Spleen (tissue), 13 donors: Measurements from ENCODE around the gene FBP1. TPM values are rescaled to one million over a fixed set of nuclear protein-coding genes. Genes with fewer than 3 reads are reported as not detected.

ENCODE experiments used
- DNase-seq: peaks from one replicate; pipeline ENCODE4 v3.0.0-alpha.2; 2020
- H3K27ac ChIP-seq, 8 donors: fragments of 200-600 bp; sonication (generic) in 7 of 8; 1 replicate in 4 of 8; 2 replicates in 4 of 8; pipeline versions ENCODE4 v1.5.0 to v1.8.0; 2016 to 2021; ENCODE audit warnings: inconsistent platforms in 4 of 8, mild to moderate bottlenecking in 4 of 8, moderate library complexity in 1 of 8
- H3K27me3 ChIP-seq, 7 donors: fragments of 200-600 bp; sonication (generic) in 6 of 7; replicated peaks in 1 of 7; 1 replicate in 4 of 7; 2 replicates in 3 of 7; pipeline versions ENCODE4 v1.5.0 to v1.8.0; 2016 to 2021; ENCODE audit warnings: inconsistent platforms in 3 of 7, mild to moderate bottlenecking in 1 of 7
- H3K36me3 ChIP-seq, 6 donors: fragments of 200-600 bp; sonication (generic) in 5 of 6; 1 replicate in 4 of 6; 2 replicates in 2 of 6; pipeline versions ENCODE4 v1.5.0 to v1.8.0; 2016 to 2021; ENCODE audit warnings: inconsistent platforms in 2 of 6
- H3K4me1 ChIP-seq, 6 donors: fragments of 200-600 bp; sonication (generic) in 5 of 6; 1 replicate in 3 of 6; 2 replicates in 3 of 6; pipeline versions ENCODE4 v1.5.0 to v1.8.0; 2016 to 2021; ENCODE audit warnings: inconsistent platforms in 3 of 6
- H3K4me3 ChIP-seq, 8 donors: fragments of 200-600 bp; sonication (generic) in 7 of 8; 1 replicate in 4 of 8; 2 replicates in 4 of 8; pipeline versions ENCODE4 v1.5.0 to v1.8.0; 2016 to 2021; ENCODE audit warnings: inconsistent platforms in 4 of 8, mild to moderate bottlenecking in 4 of 8, moderate library complexity in 2 of 8
- H3K9me3 ChIP-seq, 8 donors: fragments of 200-600 bp; sonication (generic) in 7 of 8; 1 replicate in 4 of 8; 2 replicates in 4 of 8; pipeline versions ENCODE4 v1.5.0 to v1.8.0; 2016 to 2021; ENCODE audit warnings: inconsistent platforms in 4 of 8
- CTCF ChIP-seq, 11 experiments: fragments of 200-600 bp in 7 of 11; fragments of 450-650 bp in 4 of 11; sonication (generic) in 4 of 11; IDR thresholded peaks in 8 of 11; conservative IDR thresholded peaks in 3 of 11; 1 replicate in 7 of 11; 2 replicates in 4 of 11; pipeline versions ENCODE4 v1.4.0 to v1.8.0; 2016 to 2021; ENCODE audit warnings: antibody characterized with exemption in 11 of 11, inconsistent platforms in 4 of 11, mild to moderate bottlenecking in 1 of 11
- POLR2A ChIP-seq, 3 donors: fragments of 450-650 bp; IDR thresholded peaks; one replicate each; pipeline ENCODE4 v1.5.1; 2017; ENCODE audit warnings: antibody characterized with exemption in 3 of 3, mild to moderate bottlenecking in 1 of 3
- POLR2AphosphoS5 ChIP-seq, 3 donors: sonication (generic); formaldehyde crosslinking; IDR thresholded peaks; one replicate each; pipeline ENCODE4 v1.5.1; 2017; ENCODE audit warnings: antibody characterized with exemption in 3 of 3
- WGBS, 5 donors: extraction: QIAGEN DNeasy Blood & Tissue Kit in 3 of 5; methylation state at CpG; one replicate each; pipeline versions ENCODE4 v1.1.5 to v1.1.7; 2013 to 2018; 5-methylcytosine and 5-hydroxymethylcytosine counted together
- intact Hi-C: fragments of 100-400 bp; cut with DNase I; formaldehyde crosslinking; loops from one replicate; pipeline ENCODE4 v1.15.0; 2023; ENCODE audit warnings: low total_unique reads
- long read RNA-seq, 2 donors: transcript quantifications; one replicate each; lab custom pipeline, GENCODE V29; 2026
- polyA plus RNA-seq, 3 donors: library from polyadenylated mRNA; stranded (reverse); fragments of 200-250 nt; gene quantifications; one replicate each; pipeline ENCODE4 v1.2.1, GENCODE V29; 2013
- total RNA-seq, 7 donors: library from RNA; depleted of rRNA in 3 of 7; stranded (reverse); fragments of >200 nt in 3 of 7; fragmentation: NEBNext Ultra II Directional in 4 of 7; extraction: Animal tissue kit (Norgen Biotek cat#: 25700) in 4 of 7; gene quantifications; one replicate each; pipeline versions ENCODE4 v1.1.0 to v1.2.1, GENCODE V29; 2016 to 2021
- donor health status: healthy with polysubstance abuse.
- donor health status: DM: no; HTN: no; CAD: no; lungs with moderate emphysema.
- donor health status: DM: no; HTN: no; CAD: no.
- donor health status: Bipolar disorder and iron deficiency.
- donor health status: healthy.
- donor health status: DM: no; HTN: no; CAD: no.
- donor health status: DM: yes; HTN: yes; CAD: no.

The FBP1 gene
- total RNA-seq (10 to 100 TPM in 6 of 7 donors, 1 to 10 TPM in 1; 9.4 to 22.3 (median 14.1) TPM), polyA plus RNA-seq (10 to 100 TPM in 1 of 3 donors, 1 to 10 TPM in 2; 7.9 to 57.4 (median 9.8) TPM)
- long read RNA-seq, donor 1, partial matches to known transcripts: 0 of 1 reads
- long read RNA-seq, donor 1, other reads (novel, unspliced or antisense): 0 of 1 reads
- long read RNA-seq, donor 2, partial matches to known transcripts: 0 of 1 reads
- long read RNA-seq, donor 2, other reads (novel, unspliced or antisense): 0 of 1 reads

GRCh38 chr9:94639061-94639998 is at the start of gene FBP1:
TSS of gene FBP1 (minus strand) at chr9:94639518. CDS start at chr9:94639310, 208 bp downstream.
- Histone ChIP-seq H3K27ac (peak within 1 kb of the TSS in 7 of 8 donors; percentile 54 to 87 (median 79)), H3K9me3 (no peaks in the 10 kb centered on the region), H3K27me3 (no peaks in the 10 kb centered on the region), H3K4me3 (peak within 1 kb of the TSS; percentile 57 to 89 (median 69)), H3K4me1 (peaks cover 0 to 37% (median 21%) of the 10 kb centered on the region in 6 donors), H3K36me3 (no peaks in the 10 kb centered on the region)
- peak; percentile 91 for DNase-seq
- TF ChIP-seq POLR2A (IDR thresholded peaks at IDR 0.05) (no peak), CTCF (IDR thresholded peaks at IDR 0.05 in 8 of 11, conservative IDR thresholded peaks at IDR 0.05 in 3 of 11) (no peak), POLR2AphosphoS5 (IDR thresholded peaks at IDR 0.05) (peak; percentile 69 to 82 (median 81))
- WGBS, 5 donors: 2 to 5% (median 4%) methylated on average over 19 to 79 of the region's 79 CpGs
- intact Hi-C loops: no loop called here

GRCh38 chr9:94687451-94687850 is 48.1 kb upstream of the FBP1 start:
- Histone ChIP-seq H3K27ac (no peak overlapping the region), H3K27me3 (no peaks in the 10 kb centered on the region), H3K36me3 (no peaks in the 10 kb centered on the region), H3K9me3 (no peaks in the 10 kb centered on the region), H3K4me1 (no peaks in the 10 kb centered on the region), H3K4me3 (no peak overlapping the region)
- no peak for TF ChIP-seq POLR2AphosphoS5 (IDR thresholded peaks at IDR 0.05)
- TF ChIP-seq POLR2A (IDR thresholded peaks at IDR 0.05): no peak
- TF ChIP-seq CTCF (IDR thresholded peaks at IDR 0.05 in 8 of 11, conservative IDR thresholded peaks at IDR 0.05 in 3 of 11): no peak
- intact Hi-C loops: no loop called here
- no peak for DNase-seq
- WGBS, 5 donors: 68 to 81% (median 71%) methylated on average over 2 of the region's 2 CpGs

DNA sequence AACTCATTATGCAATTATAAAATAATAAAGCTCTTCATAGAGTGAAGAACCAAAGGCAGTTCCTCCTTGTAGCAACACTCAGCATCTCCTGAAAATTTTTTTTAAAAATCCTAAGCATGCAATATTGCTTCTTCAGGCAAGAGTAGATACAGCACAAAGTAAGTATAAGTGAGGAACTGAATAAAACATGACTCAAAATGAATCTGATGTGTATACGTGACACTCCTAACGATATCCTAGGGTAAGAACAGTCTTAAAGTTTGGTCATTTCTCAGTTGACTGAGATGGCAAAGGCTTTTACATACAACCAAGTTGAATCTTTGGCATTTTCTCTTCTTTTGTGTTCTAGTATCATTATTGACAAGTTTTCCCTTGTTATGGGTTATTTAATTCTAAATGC is 46.0 kb upstream of the FBP1 start:
- H3K27me3 ChIP-seq: no peaks in the 10 kb centered on the region
- H3K4me3 ChIP-seq: no peak overlapping the region
- no peak for TF ChIP-seq CTCF (IDR thresholded peaks at IDR 0.05 in 8 of 11, conservative IDR thresholded peaks at IDR 0.05 in 3 of 11)
- no peak for TF ChIP-seq POLR2AphosphoS5 (IDR thresholded peaks at IDR 0.05)
- no peak for TF ChIP-seq POLR2A (IDR thresholded peaks at IDR 0.05)
- no peak for DNase-seq
- H3K27ac ChIP-seq: no peak overlapping the region
- 65 to 87% (median 80%) methylated on average over 2 of the region's 2 CpGs for WGBS, 5 donors
- H3K4me1 ChIP-seq: no peaks in the 10 kb centered on the region
- H3K9me3 ChIP-seq: no peaks in the 10 kb centered on the region
- intact Hi-C loops: no loop called here
- H3K36me3 ChIP-seq: no peaks in the 10 kb centered on the region

DNA sequence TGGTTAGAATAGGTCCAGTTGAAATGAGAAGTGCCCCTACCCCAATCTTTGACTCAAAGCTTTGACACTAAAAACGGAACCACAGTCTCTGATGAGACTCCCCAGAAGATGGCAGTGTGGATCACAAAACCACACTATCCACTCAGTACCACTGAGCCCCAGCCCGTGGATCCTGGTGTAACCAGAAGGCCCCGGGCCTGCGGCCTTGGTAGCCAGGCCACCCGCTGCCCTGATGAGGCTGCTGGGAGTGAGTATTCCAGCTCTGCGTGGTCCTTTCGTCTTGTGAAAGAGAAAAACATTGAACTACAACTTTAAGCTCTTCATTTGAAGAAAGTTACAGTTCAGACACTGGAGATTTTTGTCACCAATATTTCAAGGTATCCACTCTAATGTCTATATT is 42.2 kb upstream of the FBP1 start:
- H3K4me1 ChIP-seq: no peaks in the 10 kb centered on the region
- H3K9me3 ChIP-seq: no peaks in the 10 kb centered on the region
- no peak overlapping the region for H3K27ac ChIP-seq
- no peaks in the 10 kb centered on the region for H3K36me3 ChIP-seq
- no peak overlapping the region for H3K4me3 ChIP-seq
- TF ChIP-seq POLR2AphosphoS5 (IDR thresholded peaks at IDR 0.05): no peak
- peak; percentile 32 to 76 (median 65) for TF ChIP-seq CTCF (IDR thresholded peaks at IDR 0.05 in 8 of 11, conservative IDR thresholded peaks at IDR 0.05 in 3 of 11)
- TF ChIP-seq POLR2A (IDR thresholded peaks at IDR 0.05): no peak
- 17 to 40% (median 21%) methylated on average over 7 of the region's 7 CpGs for WGBS, 5 donors
- peak; percentile 81 for DNase-seq
- no peaks in the 10 kb centered on the region for H3K27me3 ChIP-seq
- intact Hi-C loops: no loop called here
